HCEC 1CT (cell line): ENCODE data around the gene THEM5.
"Not testable (repeated sequence)": the region's sequence is repeated elsewhere in the genome, so short reads cannot be mapped to it uniquely, and the experiment has no call there.

ENCODE experiments used
- DNase-seq: peaks from one replicate; pipeline ENCODE4 v3.0.0-alpha.2; 2017

The THEM5 gene

GRCh38 chr1:151853411-151853943 is at the start of gene THEM5:
Gene THEM5, minus strand, starts transcription at chr1:151853712. Its CDS starts 147 bp downstream, at chr1:151853565.
- DNase-seq = no peak

DNA sequence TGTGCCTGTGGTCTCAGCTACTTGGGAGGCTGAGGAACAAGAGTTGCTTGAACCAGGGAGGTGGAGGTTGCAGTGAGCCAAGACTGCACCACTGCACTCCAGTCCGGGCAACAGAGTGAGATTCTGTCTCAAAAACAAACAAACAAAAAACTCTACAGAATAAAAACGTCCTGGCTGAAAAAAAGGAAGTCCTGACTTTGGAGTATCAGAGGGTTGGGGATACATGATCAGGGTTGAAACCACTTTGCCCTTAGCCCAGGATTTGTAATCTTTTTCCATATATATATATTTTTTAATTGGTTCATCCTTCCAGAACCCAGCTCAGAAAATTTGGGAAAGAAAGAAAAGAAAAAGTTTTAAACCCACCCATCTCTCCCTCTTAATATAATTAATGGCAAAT is 49.3 kb upstream of the THEM5 start:
- DNase-seq = no peak

GRCh38 chr1:151900804-151901203 is 47.3 kb upstream of the THEM5 start:
- DNase-seq = not testable (repeated sequence)

DNA sequence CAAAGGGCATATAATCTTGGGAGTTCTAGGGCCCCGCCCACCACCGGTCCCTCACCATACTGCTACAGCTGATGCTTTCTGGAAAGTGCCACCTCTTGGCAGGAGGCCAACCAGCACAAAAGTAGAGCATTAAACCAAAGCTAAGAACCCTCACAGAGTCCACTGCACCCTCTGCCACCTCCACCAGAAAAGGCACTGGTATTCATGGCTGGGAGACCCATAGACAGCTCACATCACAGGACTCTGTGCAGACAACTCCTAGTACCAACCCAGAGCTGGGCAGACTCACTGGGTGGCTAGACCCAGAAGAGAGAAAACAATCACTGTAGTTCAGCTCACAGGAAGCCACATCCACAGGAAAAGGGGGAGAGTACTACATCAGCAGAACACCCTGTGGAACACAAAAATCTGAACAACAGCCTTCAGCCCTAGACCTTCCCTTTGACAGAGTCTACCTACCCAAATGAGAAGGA is 45.0 kb upstream of the THEM5 start:
- DNase-seq = no peak

DNA sequence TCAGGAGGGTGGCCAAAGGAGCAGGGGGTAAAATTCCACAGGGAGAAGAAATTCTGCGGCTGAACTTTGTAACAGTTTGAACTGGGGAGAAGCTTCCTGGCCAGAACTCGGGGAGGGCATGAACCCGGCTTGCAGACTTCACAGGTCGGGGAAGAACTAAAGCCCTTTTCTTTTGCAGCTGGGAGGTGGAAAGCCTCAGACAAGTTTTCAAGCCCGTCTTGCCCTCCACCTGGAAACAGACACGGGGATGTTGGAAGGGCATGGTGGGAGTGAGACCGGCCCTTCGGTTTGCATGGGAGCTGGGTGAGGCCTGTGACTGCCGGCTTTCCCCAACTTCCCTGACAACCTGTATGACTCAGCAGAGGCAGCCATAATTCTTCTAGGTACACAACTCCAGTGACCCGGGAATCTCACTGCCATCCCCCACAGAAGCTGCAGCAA is 44.5 kb upstream of the THEM5 start:
- no peak for DNase-seq

- DNase-seq = peak; percentile 44
Measured at GRCh38 chr1:151893176-151893924, 39.8 kb upstream of the THEM5 start.

- peak; percentile 16 for DNase-seq
Measured at GRCh38 chr1:151892190-151892589, 38.7 kb upstream of the THEM5 start.

- DNase-seq = no peak
Measured at GRCh38 chr1:151891512-151891911, 38.0 kb upstream of the THEM5 start.

- peak; percentile 32 for DNase-seq
Measured at GRCh38 chr1:151888972-151889570, 35.6 kb upstream of the THEM5 start.

DNA sequence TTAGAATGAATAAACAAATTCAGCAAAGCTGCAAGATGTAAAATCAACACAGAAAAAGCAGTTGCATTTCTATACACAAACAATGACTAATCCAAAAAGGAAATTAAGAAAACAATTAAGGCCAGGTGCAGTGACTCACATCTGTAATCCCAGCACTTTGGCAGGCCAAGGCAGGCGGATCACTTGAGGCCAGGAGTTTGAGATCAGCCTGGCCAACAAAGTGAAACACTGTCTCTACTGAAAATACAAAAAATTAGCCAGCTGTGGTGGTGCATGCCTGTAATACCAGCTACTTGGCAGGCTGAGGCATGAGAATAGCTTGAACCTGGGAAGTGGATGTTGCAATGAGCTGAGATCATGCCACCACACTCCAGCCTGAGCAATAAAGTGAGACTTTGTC is 33.5 kb upstream of the THEM5 start:
- DNase-seq = peak; percentile 59

DNA sequence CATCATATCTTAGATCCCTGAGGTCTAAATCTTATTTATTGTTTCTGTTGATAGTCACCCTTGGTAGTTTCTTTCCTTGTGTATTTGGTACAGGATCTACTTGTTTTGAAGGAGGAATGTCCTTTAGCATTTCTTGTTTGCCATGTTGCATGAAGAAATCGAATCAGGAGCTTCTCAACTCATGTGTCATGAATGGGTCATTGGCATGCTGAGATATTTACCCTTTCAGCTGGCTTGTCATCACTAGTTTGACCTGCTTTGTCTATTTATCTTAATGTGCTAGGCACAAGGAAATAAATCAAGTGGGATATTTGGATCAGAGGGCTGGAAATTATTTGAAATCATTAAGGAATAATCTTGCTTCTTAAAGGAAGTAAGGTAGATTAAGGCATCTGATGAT is 32.0 kb upstream of the THEM5 start:
- DNase-seq = no peak

GRCh38 chr1:151884879-151885278 is 31.4 kb upstream of the THEM5 start:
- not testable (repeated sequence) for DNase-seq

GRCh38 chr1:151884445-151884844 is 30.9 kb upstream of the THEM5 start:
- DNase-seq = not testable (repeated sequence)

- DNase-seq = not testable (repeated sequence)
Measured at GRCh38 chr1:151883898-151884297, 30.4 kb upstream of the THEM5 start.

GRCh38 chr1:151882918-151883317 is 29.4 kb upstream of the THEM5 start:
- not testable (repeated sequence) for DNase-seq

DNA sequence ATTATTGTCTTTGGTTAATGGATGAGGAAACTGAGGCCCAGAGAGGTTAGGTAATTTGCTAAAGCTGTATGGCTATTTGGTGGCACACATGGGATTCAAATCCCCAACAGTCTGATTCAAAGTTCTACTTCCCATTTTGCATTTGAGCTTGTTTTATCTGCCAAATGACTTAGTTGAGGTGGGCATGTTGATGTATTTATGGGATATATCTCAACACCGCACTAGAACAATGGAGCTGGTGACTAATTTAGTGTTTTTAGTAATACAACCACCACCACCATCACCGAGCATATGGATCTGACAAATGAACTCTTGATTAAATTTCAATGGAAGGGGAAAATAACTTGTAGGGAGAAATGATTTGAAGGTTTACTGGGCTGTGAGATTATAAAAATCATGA is 29.0 kb upstream of the THEM5 start:
- DNase-seq = no peak

- peak; percentile 26 for DNase-seq
Measured at GRCh38 chr1:151881479-151881878, 28.0 kb upstream of the THEM5 start.

- no peak for DNase-seq
Measured at GRCh38 chr1:151875419-151876097, 22.0 kb upstream of the THEM5 start.

DNA sequence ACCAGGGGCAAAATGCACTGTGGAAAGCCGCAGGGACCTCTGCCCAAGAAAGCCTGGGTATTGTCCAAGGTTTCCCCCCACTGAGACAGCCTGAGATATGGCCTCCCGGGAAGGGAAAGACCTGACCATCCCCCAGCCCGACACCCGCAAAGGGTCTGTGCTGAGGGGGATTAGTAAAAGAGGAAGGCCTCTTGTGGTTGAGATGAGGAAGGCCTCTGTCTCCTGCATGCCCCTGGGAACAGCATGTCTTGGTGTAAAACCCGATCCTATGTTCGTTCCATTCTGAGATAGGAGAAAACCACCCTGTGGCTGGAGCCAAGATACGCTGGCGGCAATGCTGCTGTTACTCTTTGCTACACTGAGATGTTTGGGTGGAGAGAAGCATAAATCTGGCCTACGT is 19.3 kb upstream of the THEM5 start:
- DNase-seq = not testable (repeated sequence)

DNA sequence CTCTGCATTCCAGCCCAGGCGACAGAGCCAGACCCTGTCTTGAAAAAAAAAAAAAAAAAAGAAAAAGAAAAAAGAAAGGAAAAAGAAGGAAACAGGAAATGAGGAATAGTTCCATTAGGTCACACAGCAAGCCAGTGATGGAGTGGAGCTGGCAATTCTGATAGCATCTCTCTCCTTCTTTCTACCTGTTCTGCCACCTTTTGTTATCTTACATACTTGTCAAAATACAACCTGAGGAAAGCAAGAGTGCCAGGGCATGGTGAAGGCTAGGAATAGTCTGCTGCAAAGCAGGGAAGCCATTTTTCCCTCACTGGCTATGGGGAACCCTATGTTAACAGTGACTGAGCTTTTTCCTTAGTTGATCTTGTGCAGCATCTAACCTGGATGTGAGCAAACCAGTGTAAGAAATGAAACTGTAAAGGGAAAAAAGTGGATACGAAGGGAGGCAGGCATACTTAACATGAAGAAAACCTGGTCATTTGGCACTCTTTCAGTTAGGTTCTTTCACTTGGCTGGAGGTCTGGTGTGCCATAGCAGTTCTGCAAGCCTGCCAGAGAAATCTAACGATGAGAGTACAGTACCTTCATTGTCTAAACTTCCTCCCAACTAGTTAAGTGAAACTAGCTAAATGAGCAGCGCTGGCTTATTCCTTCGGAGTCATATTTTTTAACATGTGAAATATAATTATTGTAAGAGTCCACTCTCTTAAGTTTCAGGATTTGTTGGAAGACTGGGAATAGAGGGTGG is 17.9 kb upstream of the THEM5 start:
- no peak for DNase-seq

- peak; percentile 33 for DNase-seq
Measured at GRCh38 chr1:151868486-151868885, 15.0 kb upstream of the THEM5 start.

- DNase-seq = peak; percentile 91
Measured at GRCh38 chr1:151867765-151868411, 14.4 kb upstream of the THEM5 start.
